NCI-H146 treated with DMSO at 0.1 percent for 48 hours (cell line): ENCODE data around the gene PAIP2B.

Experiments used
- DNase-seq: peaks from one replicate; lab custom pipeline; 2025; ENCODE audit not compliant: unreplicated experiment; lab: John Stamatoyannopoulos, UW

PAIP2B gene

GRCh38 chr2:71154798-71155197 is 72.1 kb downstream of the PAIP2B start:
- DNase-seq: peak; percentile 11

GRCh38 chr2:71154279-71154678 is 72.6 kb downstream of the PAIP2B start:
- no peak for DNase-seq

- no peak for DNase-seq
These were observed 73.2 kb downstream of the PAIP2B start for GRCh38 chr2:71153585-71154224.

GRCh38 chr2:71151620-71152019 is 75.3 kb downstream of the PAIP2B start:
- no peak for DNase-seq

GRCh38 chr2:71150082-71150816 is 76.7 kb downstream of the PAIP2B start:
- no peak for DNase-seq

- DNase-seq: no peak
These were observed 78.3 kb downstream of the PAIP2B start for GRCh38 chr2:71148506-71149063.

- DNase-seq: no peak
These were observed 83.1 kb downstream of the PAIP2B start for GRCh38 chr2:71143782-71144181.

GRCh38 chr2:71136174-71136573 is 90.7 kb downstream of the PAIP2B start:
- DNase-seq: no peak

GRCh38 chr2:71133603-71134002 is 93.3 kb downstream of the PAIP2B start:
- no peak for DNase-seq
